Upper lobe of right lung (tissue), 1 donor: ENCODE data around the gene APBB1IP. TPM values are rescaled to one million over a fixed set of nuclear protein-coding genes. Genes with fewer than 3 reads are reported as not detected.
"Not testable (repeated sequence)": the region's sequence is repeated elsewhere in the genome, so short reads cannot be mapped to it uniquely, and the experiment has no call there.

Source experiments
- ATAC-seq: fragments of 200-7000 bp; cut with Tn5 transposase; one replicate; pipeline ENCODE4 v1.9.1; 2020; ENCODE audit warnings: mild to moderate bottlenecking, moderate library complexity
- DNase-seq: peaks from one replicate; pipeline ENCODE4 v3.0.0-alpha.2; 2020
- H3K27ac ChIP-seq: fragments of 200-600 bp; one replicate; pipeline ENCODE4 v1.8.0; 2022
- H3K27me3 ChIP-seq: fragments of 200-600 bp; one replicate; pipeline ENCODE4 v1.8.0; 2022; ENCODE audit warnings: mild to moderate bottlenecking
- H3K36me3 ChIP-seq: fragments of 200-600 bp; one replicate; pipeline ENCODE4 v1.8.0; 2022
- H3K4me1 ChIP-seq: fragments of 200-600 bp; one replicate; pipeline ENCODE4 v1.8.0; 2022
- H3K4me3 ChIP-seq: fragments of 200-600 bp; one replicate; pipeline ENCODE4 v1.8.0; 2022; ENCODE audit warnings: mild to moderate bottlenecking
- H3K9me3 ChIP-seq: fragments of 200-600 bp; one replicate; pipeline ENCODE4 v1.8.0; 2022
- intact Hi-C: fragments of 100-400 bp; cut with DNase I; formaldehyde crosslinking; loops from one replicate; pipeline ENCODE4 v1.11.0; 2022
- total RNA-seq: library from RNA; stranded (reverse); fragmentation: NEBNext Ultra II Directional; extraction: Animal tissue kit (Norgen Biotek cat#: 25700); gene quantifications from one replicate; pipeline ENCODE4 v1.2.1, GENCODE V29; 2021
- TF ChIP-seq, protein P1 (sequence below): fragments of 200-600 bp; IDR thresholded peaks from one replicate; pipeline ENCODE4 v1.8.0; 2022; ENCODE audit warnings: antibody characterized with exemption
- donor health status: DM: no; HTN: yes; CAD: no; lungs with severe emphysema.

APBB1IP gene
- total RNA-seq, 1 donor from 2014 or later = 19.2 TPM

DNA sequence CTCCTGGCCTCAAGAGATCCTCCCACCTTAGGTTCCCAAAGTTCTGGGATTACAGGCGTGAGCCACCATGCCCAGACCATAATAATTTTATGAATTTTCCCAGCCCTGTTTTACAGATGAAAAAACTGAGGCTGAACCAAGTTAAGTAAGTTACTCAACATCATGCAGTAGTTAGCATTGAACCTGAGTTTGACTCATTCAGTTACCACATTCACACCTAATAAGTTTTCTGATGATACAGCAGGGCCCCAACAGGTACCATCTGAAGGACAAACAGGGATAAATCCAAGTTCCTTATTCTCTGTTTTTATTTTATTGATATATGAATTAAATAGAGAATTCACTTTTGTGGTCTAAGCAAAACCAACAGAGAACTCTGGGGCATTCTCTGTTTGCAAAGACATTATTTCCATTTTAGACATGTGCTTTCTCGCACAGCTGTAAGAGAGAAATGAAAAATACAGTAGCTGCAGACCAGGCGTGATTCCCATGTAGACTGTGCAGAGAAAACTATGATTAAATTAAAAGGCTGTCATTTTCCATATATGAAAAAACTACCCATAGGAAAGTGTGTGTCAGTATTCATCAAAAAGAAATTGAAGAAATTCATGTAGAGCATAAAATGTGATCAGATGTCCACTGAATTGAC, 26.6 kb downstream of the APBB1IP start:
- H3K36me3 ChIP-seq = no peaks in the 10 kb centered on the region
- no peak for ATAC-seq
- intact Hi-C loops = no loop called here
- no peaks in the 10 kb centered on the region for H3K27me3 ChIP-seq
- H3K9me3 ChIP-seq = no peaks in the 10 kb centered on the region
- H3K4me3 ChIP-seq = no peak overlapping the region
- TF ChIP-seq, protein P1, sequence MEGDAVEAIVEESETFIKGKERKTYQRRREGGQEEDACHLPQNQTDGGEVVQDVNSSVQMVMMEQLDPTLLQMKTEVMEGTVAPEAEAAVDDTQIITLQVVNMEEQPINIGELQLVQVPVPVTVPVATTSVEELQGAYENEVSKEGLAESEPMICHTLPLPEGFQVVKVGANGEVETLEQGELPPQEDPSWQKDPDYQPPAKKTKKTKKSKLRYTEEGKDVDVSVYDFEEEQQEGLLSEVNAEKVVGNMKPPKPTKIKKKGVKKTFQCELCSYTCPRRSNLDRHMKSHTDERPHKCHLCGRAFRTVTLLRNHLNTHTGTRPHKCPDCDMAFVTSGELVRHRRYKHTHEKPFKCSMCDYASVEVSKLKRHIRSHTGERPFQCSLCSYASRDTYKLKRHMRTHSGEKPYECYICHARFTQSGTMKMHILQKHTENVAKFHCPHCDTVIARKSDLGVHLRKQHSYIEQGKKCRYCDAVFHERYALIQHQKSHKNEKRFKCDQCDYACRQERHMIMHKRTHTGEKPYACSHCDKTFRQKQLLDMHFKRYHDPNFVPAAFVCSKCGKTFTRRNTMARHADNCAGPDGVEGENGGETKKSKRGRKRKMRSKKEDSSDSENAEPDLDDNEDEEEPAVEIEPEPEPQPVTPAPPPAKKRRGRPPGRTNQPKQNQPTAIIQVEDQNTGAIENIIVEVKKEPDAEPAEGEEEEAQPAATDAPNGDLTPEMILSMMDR = no peak
- DNase-seq = no peak
- no peak overlapping the region for H3K27ac ChIP-seq
- H3K4me1 ChIP-seq = no peaks in the 10 kb centered on the region

DNA sequence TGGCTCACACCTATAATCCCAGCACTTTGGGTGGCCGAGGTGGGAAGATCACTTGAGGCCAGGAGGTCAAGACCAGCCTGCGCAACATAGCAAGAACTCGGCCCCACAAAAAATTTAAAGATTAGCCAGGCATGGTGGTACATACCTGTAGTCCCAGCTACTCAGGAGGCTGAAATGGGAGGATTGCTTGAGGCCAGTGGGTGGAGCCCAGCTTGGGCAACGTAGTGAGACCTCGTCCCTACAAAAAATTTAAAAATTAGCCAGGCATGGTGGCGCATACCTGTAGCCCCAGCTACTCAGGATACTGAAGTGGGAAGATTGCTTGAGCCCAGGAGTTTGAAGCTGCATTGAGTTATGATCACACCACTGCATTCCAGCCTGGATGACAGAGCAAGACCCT, 28.4 kb downstream of the APBB1IP start:
- H3K4me3 ChIP-seq, H3K4me1 ChIP-seq, H3K36me3 ChIP-seq, ATAC-seq, H3K27ac ChIP-seq, intact Hi-C loops, H3K9me3 ChIP-seq, DNase-seq, H3K27me3 ChIP-seq: not testable (repeated sequence)

DNA sequence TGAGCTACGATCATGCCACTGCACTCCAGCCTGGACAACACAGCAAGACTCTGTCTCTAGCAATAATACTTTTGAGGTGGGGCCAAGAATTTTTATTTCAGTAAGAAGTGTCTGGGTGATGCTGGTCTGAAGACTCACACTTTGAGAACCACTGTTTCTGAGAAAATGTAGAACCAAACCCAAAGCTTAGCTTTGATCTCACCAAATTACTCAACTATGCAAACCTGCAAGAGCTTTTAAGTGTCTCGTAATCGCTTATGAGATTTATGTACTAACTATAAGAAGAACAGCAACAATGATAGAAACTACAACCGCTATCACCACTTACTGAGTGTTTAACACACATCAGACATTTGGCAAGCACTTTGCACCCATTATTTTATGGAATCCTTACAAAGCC, 29.5 kb downstream of the APBB1IP start:
- H3K9me3 ChIP-seq = no peaks in the 10 kb centered on the region

DNA sequence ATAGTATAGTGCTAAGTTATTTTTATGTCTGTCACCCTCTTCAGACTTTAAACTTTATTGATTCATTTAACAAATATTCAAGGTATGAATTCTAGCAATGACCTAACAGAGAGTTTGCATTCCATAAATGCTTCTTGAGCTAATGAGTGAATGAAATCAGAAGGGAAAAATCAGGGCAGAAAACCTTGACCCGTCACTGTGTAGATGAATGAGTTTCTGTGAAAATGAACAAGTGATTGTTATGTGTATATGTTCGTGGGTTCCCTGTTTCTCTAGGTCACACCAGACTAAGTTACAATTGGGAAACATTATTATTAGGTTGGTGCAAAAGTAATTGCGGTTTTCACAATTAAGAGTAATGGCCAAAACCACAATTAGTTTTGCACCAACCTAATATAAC, 30.1 kb downstream of the APBB1IP start:
- Histone ChIP-seq H3K4me1 (no peaks in the 10 kb centered on the region), H3K4me3 (no peak overlapping the region), H3K36me3 (no peaks in the 10 kb centered on the region), H3K27ac (no peak overlapping the region), H3K27me3 (no peaks in the 10 kb centered on the region), H3K9me3 (no peaks in the 10 kb centered on the region)
- TF ChIP-seq, protein P1 = no peak
- intact Hi-C loops = no loop called here
- no peak for DNase-seq
- ATAC-seq = no peak

More for the DNA sequence above, 29.5 kb downstream of the APBB1IP start:
- Histone ChIP-seq H3K27me3 (no peaks in the 10 kb centered on the region), H3K4me1 (no peaks in the 10 kb centered on the region), H3K4me3 (no peak overlapping the region), H3K36me3 (no peaks in the 10 kb centered on the region), H3K27ac (no peak overlapping the region)
- TF ChIP-seq, protein P1 = no peak
- intact Hi-C loops = no loop called here
- no peak for DNase-seq
- no peak for ATAC-seq

DNA sequence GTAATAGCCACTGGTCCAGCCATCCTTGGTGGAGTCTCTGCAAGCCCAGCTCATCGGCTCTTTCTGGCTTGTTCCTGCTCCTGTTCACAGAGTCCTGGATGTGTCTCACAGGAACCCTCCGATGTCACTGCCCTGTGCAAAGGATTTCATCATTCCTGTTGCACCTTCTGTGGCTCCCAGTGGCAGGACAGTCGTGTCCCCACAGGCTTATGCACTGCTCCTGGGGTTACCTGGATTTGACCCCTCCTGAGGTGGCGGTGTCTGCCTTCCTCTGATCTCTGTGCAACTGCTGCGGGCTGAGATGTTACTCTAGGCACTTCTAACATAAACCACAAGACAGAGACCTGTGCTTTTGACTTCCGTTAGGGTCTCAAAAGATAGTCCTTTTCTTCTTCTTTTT, 30.6 kb downstream of the APBB1IP start:
- intact Hi-C loops = no loop called here
- H3K9me3 ChIP-seq = no peaks in the 10 kb centered on the region
- no peaks in the 10 kb centered on the region for H3K36me3 ChIP-seq
- ATAC-seq (peak; percentile 55), DNase-seq (no peak)
- H3K27me3 ChIP-seq = no peaks in the 10 kb centered on the region
- H3K4me3 ChIP-seq = no peak overlapping the region
- no peaks in the 10 kb centered on the region for H3K4me1 ChIP-seq
- TF ChIP-seq, protein P1 = no peak
- no peak overlapping the region for H3K27ac ChIP-seq

DNA sequence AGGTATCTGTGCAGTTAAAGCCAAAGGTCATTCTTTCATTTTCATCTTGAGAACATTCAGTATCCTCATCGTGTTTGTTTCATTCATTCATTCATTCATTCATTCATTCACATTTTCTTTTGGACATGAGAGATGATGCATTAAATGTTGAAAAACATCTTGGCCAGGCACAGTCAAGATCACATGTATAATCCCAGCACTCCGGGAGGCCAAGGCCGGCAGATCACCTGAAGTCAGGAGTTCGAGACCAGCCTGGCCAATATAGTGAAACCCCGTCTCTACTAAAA, 34.3 kb downstream of the APBB1IP start:
- DNase-seq (no peak), ATAC-seq (no peak)
- TF ChIP-seq, protein P1 = no peak
- no peaks in the 10 kb centered on the region for H3K27me3 ChIP-seq
- H3K9me3 ChIP-seq = no peaks in the 10 kb centered on the region
- no peak overlapping the region for H3K27ac ChIP-seq
- intact Hi-C loops = no loop called here
- H3K36me3 ChIP-seq = no peaks in the 10 kb centered on the region
- H3K4me1 ChIP-seq = no peaks in the 10 kb centered on the region
- no peak overlapping the region for H3K4me3 ChIP-seq
